Smooth muscle cell (in vitro differentiated cells): Measurements from ENCODE around the gene ELAVL4. TPM values are rescaled to one million over a fixed set of nuclear protein-coding genes. Genes with fewer than 3 reads are reported as not detected.

Experiments used
- DNase-seq: peaks from one replicate; lab custom pipeline; 2025; ENCODE audit not compliant: unreplicated experiment; lab: John Stamatoyannopoulos, UW
- H2AFZ ChIP-seq: fragments of 200-600 bp; sonication (generic); 2 replicates; pipeline ENCODE4 v1.6.0; 2016; ENCODE audit warnings: antibody characterized with exemption, low read depth, mild to moderate bottlenecking
- H3F3A ChIP-seq: fragments of 200-600 bp; sonication (generic); 2 replicates; pipeline ENCODE4 v1.6.0; 2017; ENCODE audit warnings: antibody characterized with exemption, low read depth
- H3K27ac ChIP-seq: fragments of 200-600 bp; sonication (generic); 2 replicates; pipeline ENCODE4 v1.5.1; 2016; ENCODE audit warnings: low read depth, mild to moderate bottlenecking
- H3K27me3 ChIP-seq: fragments of 200-600 bp; sonication (generic); 2 replicates; pipeline ENCODE4 v1.6.1; 2016; ENCODE audit warnings: low read depth, mild to moderate bottlenecking
- H3K36me3 ChIP-seq: fragments of 200-600 bp; sonication (generic); 2 replicates; pipeline ENCODE4 v1.5.1; 2016; ENCODE audit warnings: low read depth
- H3K4me1 ChIP-seq: fragments of 200-600 bp; sonication (generic); 2 replicates; pipeline ENCODE4 v1.5.1; 2016; ENCODE audit warnings: low read depth
- H3K4me2 ChIP-seq: fragments of 200-600 bp; sonication (generic); 2 replicates; pipeline ENCODE4 v1.6.0; 2016; ENCODE audit warnings: mild to moderate bottlenecking
- H3K4me3 ChIP-seq: fragments of 200-600 bp; sonication (generic); 2 replicates; pipeline ENCODE4 v1.5.1; 2016; ENCODE audit warnings: mild to moderate bottlenecking
- H3K79me2 ChIP-seq: fragments of 200-600 bp; sonication (generic); 2 replicates; pipeline ENCODE4 v1.6.0; 2016; ENCODE audit warnings: low read depth, mild to moderate bottlenecking
- H3K9ac ChIP-seq: fragments of 200-600 bp; sonication (generic); 2 replicates; pipeline ENCODE4 v1.6.0; 2016; ENCODE audit warnings: low read depth
- H3K9me3 ChIP-seq: fragments of 200-600 bp; sonication (generic); replicated peaks from 2 replicates; pipeline ENCODE4 v1.5.1; 2016; ENCODE audit warnings: low read depth
- H4K20me1 ChIP-seq: fragments of 200-600 bp; sonication (generic); 2 replicates; pipeline ENCODE4 v1.6.0; 2016; ENCODE audit warnings: low read depth
- CTCF ChIP-seq: fragments of 200-600 bp; sonication (generic); IDR thresholded peaks from 2 replicates; pipeline ENCODE4 v1.5.1; 2017; ENCODE audit warnings: borderline replicate concordance, mild to moderate bottlenecking, antibody characterized with exemption; ENCODE audit not compliant: insufficient read depth, poor library complexity, severe bottlenecking
- WGBS: methylation state at CpG from one replicate; pipeline ENCODE4 v1.1.7; 2016; ENCODE audit warnings: low lambda C conversion rate; 5-methylcytosine and 5-hydroxymethylcytosine counted together
- polyA plus RNA-seq: library from polyadenylated mRNA; unstranded; fragments of >200 nt; fragmentation: Nextera tagmentation; extraction: Ambion mirVana; gene quantifications from 2 replicates; pipeline ENCODE4 v1.2.1, GENCODE V29; 2016
- total RNA-seq: library from RNA; depleted of rRNA; stranded (reverse); fragments of >200 nt; gene quantifications from 2 replicates; pipeline ENCODE4 v1.2.3, GENCODE V29; 2014

The ELAVL4 gene
- total and polyA plus RNA-seq, 2 experiments from 2014 or later, result not detected

GRCh38 chr1:50175719-50176639, 67.3 kb downstream of the ELAVL4 start:
- no peak for DNase-seq
- H3K36me3 ChIP-seq, result no peaks in the 10 kb centered on the region
- H3K9ac ChIP-seq, result no peak overlapping the region
- no peaks in the 10 kb centered on the region for H3K4me1 ChIP-seq
- WGBS, result 62% methylated on average over 7 of the region's 7 CpGs
- H4K20me1 ChIP-seq, result no peaks in the 10 kb centered on the region
- no peaks in the 10 kb centered on the region for H3F3A ChIP-seq
- H2AFZ ChIP-seq, result no peak overlapping the region
- no peaks in the 10 kb centered on the region for H3K79me2 ChIP-seq
- no peak overlapping the region for H3K4me3 ChIP-seq
- no peak overlapping the region for H3K4me2 ChIP-seq
- H3K9me3 ChIP-seq, result no peaks in the 10 kb centered on the region
- no peaks in the 10 kb centered on the region for H3K27me3 ChIP-seq
- no peak overlapping the region for H3K27ac ChIP-seq
- no peak for TF ChIP-seq CTCF

GRCh38 chr1:50177994-50178393, 69.3 kb downstream of the ELAVL4 start:
- Histone ChIP-seq H2AFZ (no peak overlapping the region), H4K20me1 (no peaks in the 10 kb centered on the region), H3K79me2 (no peaks in the 10 kb centered on the region), H3F3A (no peaks in the 10 kb centered on the region), H3K9ac (no peak overlapping the region), H3K27ac (no peak overlapping the region), H3K9me3 (no peaks in the 10 kb centered on the region), H3K4me3 (no peak overlapping the region), H3K27me3 (no peaks in the 10 kb centered on the region), H3K4me2 (no peak overlapping the region), H3K4me1 (no peaks in the 10 kb centered on the region), H3K36me3 (no peaks in the 10 kb centered on the region)
- no peak for TF ChIP-seq CTCF
- DNase-seq, result no peak
- WGBS, result 72% methylated on average over 6 of the region's 6 CpGs

GRCh38 chr1:50179639-50180038, 70.9 kb downstream of the ELAVL4 start:
- DNase-seq, result no peak

More at GRCh38 chr1:50179639-50180038, 70.9 kb downstream of the ELAVL4 start:
- 69% methylated on average over 2 of the region's 2 CpGs for WGBS
- Histone ChIP-seq H3K4me2 (no peak overlapping the region), H3K4me3 (no peak overlapping the region), H3K36me3 (no peaks in the 10 kb centered on the region), H2AFZ (no peak overlapping the region), H3K9ac (no peak overlapping the region), H3K79me2 (no peaks in the 10 kb centered on the region), H3K4me1 (no peaks in the 10 kb centered on the region), H3F3A (no peaks in the 10 kb centered on the region), H4K20me1 (no peaks in the 10 kb centered on the region), H3K27ac (no peak overlapping the region), H3K27me3 (no peaks in the 10 kb centered on the region), H3K9me3 (no peaks in the 10 kb centered on the region)
- no peak for TF ChIP-seq CTCF
